GM19035 (cell line): ENCODE results near the gene NFIA.

Experiments used
- ATAC-seq: cut with Tn5 transposase; IDR thresholded peaks from one replicate; pipeline ENCODE4 v1.9.1; 2021; ENCODE audit not compliant: unreplicated experiment

NFIA gene

DNA sequence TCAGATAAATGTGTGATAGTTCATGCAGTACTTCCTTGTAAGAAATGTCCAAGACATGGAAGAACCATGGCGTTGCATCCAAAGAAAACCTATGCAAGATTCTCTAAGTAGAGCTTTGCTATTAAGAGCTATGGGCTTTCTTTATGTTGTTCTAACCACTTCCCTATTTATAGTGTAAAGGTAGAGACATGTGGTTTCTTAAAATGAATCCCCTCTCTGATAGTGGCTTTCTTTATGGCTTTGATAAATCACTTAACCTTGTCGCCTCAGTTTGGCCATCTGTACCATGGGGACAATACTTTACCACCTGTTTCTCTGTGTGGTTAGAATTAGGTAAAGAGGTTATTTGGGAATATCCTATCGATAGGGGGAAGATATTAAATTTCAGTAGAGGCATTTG lies 305.5 kb downstream of the NFIA start:
- ATAC-seq = peak; percentile 75

DNA sequence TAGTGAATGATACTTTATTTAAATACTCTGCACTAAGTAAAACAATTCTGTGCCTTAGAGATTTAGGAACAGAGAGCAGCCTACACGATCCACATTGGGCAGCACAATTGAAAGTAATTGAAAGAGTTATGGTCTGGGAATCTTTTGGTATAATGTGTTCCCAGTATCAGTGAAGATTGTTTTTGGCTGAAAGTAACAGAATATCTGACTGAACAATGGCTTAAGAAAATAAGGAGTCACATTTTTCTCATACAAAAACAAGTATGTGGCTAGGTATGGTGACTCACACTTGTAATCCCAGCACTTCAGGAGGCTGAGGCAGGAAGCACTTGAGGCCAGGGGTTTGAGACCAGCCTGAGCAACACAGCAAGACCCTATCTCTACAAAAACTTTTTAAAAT lies 306.2 kb downstream of the NFIA start:
- ATAC-seq = no peak

DNA sequence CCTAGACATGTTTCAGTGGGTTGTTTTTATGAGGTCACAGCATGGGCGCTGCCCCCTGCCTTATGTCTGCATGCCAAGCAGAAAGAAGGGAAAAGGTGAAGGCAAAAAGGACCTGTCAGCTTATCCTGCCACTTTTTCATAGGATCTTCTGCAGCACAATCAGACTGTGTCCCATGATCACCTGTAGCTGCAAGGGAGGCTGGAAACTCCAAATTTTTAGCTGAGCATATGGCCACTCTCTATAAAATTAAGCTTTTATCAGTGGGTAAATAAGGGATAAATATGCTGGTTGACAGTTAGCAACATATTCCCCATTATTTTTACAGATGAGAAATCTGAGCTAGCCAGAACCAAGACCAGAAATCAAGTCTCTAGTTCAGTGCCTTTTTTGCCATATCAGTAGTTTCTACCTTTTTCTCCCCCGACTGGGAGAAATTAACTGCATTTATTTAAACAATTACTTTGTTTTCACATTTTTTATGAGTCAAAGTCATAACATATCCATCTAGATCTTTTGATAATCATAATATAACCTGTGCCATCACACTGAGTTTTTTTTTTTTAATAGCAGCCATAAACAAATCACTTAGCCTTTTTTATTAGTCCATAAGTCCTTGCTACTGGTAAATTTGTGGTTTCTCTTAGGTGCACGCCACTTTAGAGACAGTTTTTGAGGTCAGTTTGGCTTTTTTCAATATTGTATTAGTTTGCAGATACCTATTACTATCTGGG lies 307.0 kb downstream of the NFIA start:
- no peak for ATAC-seq

DNA sequence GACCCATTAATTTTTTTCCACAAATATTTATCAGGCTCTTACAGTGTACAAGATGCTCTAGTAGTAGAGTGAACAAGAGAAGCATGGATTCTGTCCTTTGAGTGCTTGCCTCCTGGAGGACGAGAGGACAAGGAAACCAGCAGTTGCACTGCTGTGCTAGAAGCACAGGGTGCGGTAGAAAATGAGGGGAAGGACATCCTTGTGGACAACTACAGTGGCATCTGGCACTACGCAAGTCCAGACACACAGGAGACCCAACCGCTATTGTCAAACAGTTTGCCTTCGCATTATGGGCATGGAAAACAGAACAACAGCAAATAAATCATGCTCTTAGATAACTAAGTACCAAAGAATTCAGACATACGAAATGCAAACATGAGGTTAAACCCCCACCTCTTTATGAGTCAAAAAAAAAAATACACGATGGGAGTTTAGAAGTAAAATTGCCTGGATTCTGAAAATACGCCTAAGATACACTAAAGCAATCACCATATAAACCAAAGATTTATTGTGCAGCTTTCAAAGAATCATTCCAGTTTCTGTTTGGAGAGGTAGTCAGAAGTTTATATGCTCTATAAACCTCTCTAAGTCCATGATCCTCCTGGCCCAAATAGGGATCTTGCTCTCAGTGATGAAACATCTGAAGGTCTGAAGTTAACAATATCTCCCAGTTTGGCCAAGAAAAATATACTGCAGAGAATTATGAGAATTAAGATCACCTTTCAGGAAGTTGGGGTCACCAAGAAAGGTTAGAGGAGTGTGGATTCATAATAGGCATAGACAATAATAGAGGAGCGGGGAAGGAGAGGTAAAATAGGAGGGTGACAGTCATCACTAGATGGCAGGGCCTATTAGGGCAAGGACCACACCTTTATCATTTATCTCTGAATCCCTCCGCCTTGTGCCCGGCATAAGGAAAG lies 307.8 kb downstream of the NFIA start:
- no peak for ATAC-seq

DNA sequence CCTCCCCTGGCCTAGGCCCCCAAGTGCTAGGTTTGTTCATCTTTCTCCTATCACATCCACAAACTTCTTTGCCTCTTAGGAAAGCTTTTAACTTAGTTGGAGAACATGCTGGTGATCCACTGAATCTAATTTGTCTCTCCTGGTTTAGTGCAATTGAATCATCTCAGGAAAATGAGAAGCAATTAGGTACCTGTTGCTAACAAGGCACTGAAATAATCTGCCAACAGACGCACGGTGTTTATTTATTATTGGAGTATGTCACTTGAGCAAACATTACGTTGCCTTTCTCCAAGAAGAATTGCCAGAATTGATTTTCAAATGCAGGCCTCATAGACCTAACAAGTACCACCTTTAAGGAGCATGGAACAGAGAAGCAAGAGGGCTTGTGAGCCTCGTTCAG lies 309.4 kb downstream of the NFIA start:
- no peak for ATAC-seq

DNA sequence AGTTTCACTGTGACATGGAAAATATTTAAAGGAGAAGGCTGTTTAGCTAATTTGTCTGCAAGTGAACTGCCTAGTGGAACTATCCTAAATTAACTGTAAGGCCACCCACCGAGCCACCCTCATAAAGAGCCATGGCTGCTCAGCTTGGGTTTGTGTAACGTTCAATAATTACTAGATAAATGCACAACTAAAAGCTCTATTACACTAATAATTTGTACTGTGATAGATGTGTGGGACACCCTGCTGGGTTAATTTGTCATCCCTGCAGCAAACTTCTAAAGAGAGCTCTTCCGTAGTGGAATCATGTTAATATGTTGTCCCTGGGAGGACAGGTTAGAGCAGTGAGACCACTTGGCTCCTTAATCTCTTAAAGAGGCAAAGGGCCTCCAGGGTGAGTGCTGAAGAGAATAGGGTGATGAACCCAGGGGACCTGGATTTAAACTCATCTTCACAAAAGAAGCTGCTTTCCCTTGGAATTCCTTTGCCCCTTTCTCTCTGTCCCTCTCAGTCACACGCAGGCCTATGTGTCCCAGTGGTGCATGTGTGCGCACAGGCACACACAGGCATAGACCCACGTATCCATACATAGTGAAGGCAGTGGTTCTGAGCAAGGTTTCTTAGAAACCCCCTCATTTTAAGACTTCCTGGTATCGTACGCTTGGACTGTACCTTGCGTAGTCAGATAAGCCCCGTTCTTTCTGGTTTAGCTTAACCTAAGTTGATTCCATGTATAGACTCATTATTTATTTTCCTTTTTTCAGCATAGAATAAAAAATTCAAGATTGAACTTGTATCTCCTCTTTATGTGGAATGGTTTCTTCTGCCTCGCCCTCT lies 310.3 kb downstream of the NFIA start:
- no peak for ATAC-seq

DNA sequence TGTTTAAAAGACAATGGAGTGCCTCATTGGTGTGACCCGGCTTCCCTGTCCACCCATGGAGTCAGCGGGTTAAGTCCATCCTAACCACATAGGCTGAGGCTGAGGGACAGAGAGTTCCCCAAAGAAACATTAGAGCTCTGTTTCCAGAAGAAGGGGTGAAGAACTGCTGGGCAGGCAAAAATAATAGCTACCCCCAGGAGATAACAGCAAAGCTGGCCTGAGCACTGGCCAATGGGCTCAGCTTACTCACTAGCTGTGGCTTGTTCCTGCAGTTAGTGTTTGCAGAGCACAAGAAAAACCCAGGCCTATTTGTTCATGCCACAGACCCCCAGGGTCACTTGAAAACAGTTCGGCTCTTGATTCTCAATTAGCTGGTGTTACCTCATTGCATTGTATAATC lies 311.2 kb downstream of the NFIA start:
- ATAC-seq = no peak

DNA sequence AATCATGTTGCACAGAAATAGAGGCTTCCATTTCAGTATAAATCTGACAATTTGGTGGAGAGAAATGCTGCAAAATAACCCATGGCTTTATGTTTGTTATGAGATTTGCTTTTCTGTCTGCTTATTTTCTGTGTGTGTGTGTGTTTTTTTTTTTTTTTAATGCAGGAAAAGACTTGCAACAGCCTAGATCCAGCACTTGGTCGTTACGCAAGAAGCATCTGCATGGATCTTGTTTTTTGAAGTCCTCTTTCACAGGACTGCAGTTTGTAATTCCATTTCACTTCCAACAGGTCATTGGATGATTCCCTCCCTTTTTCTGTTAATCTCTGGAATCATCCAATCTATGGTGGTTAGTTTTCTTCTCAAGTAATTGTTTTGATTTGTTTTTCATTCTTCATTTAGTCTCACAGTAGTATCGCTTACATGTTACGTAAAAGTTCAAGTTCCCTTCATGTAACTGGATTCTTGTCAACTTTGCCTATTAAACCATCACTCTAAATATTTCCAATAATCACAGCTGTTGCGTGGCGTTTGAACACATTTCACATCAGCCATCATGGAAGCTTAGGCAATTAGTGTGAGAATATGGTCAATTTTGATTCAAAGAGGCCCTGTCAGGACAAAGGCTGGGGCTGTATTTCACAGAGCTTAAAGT lies 312.9 kb downstream of the NFIA start:
- no peak for ATAC-seq

DNA sequence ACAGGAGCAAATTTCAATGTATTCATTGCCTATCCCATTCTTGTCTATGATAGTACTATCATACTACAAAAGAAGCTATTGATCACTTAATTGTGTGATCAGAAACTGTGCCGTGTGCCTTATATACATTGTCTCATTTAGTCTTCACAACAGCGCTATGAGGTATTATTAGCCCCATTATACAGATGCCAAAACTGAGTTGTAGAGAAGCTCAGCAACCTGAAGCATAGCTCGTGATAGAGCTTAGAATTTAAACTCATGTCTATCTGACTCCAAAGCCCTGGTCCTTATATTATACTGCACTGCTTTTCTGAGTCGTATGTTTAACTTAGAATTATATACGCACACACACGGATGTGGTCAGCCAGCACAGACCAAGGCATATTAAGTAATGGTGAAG lies 315.1 kb downstream of the NFIA start:
- ATAC-seq = no peak

DNA sequence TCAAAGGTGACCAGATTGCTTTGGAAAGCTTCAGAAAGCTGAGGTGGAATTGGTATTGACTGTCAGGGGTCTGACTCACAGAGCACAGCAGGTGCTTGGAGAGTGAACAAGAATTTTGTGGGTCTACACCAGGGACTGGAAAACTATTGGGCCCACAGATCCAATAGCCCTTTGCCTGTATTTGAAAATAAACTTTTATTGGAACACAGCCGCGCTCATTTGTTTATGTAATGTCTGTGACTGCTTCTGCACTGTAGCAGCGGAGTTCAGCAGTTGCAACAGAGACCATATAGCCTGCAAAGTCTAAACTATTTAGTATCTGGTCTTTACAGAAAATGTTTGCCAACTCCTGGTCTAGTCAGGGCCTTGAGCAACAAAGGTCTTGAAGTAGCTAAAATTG lies 315.6 kb downstream of the NFIA start:
- ATAC-seq = no peak

DNA sequence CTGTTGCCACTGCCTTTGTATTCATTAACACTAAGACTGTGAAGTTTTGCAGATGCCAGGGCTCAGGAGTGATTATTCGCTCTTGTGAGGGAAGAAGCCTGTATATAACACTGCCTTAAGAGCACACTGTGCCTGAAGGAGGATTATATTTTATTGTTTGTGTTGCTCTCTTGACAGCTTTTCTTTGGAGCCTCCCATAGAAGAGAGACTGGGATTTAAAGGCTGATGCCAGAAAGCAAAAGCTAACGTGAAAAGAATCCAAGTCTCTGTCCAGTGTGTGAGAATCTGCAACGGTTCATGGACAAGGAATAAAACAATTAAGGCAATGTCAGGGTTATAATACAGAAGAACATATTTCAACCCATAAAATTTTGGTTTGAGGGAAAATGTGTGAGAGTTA lies 316.8 kb downstream of the NFIA start:
- no peak for ATAC-seq

DNA sequence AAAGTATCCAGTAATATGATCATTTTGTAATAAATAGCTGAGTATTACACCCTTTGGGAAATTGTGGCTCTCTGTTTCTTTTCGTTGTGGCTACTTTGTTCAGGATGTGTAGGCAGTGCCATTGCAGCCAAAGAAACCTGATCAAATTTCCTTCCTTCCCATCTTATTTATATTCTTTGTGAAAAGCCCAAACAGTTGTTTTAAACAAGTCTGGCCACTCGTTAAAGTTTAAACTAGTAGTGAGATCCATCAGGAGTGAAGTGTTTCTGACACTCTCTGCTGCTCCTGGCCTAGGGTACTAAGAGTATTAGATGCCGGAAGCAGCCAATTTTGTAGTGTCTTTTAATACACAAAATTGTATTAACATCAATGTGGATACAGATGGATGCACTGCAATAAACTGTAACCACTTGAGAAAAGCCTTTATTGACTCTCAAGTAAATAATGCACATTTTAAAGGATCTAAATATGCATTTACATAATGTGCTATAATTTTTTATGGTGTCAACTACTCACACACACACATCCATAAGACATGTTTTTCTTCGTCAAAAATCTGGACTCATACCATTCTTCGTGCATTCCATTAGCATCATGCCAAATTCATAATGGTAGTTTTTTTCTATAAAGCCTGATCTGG lies 317.9 kb downstream of the NFIA start:
- no peak for ATAC-seq

DNA sequence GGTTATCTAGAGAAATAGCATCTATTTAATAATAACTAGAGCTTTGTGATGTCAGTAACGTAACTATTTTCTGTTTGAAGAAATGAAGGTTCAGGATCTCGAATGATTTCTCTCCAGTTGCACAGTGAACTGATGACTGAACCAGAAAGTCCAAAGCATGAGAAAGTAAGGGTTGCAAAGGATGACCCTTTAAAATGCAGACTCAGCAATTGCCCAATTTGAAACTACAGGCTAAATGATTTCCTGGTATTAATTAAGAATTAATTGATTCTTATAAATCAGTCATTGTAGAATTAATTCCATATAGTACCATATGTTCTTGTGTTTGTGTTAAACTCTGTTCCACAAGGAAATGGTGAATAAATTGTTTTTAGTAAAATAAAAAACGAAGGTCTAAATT lies 318.6 kb downstream of the NFIA start:
- no peak for ATAC-seq

DNA sequence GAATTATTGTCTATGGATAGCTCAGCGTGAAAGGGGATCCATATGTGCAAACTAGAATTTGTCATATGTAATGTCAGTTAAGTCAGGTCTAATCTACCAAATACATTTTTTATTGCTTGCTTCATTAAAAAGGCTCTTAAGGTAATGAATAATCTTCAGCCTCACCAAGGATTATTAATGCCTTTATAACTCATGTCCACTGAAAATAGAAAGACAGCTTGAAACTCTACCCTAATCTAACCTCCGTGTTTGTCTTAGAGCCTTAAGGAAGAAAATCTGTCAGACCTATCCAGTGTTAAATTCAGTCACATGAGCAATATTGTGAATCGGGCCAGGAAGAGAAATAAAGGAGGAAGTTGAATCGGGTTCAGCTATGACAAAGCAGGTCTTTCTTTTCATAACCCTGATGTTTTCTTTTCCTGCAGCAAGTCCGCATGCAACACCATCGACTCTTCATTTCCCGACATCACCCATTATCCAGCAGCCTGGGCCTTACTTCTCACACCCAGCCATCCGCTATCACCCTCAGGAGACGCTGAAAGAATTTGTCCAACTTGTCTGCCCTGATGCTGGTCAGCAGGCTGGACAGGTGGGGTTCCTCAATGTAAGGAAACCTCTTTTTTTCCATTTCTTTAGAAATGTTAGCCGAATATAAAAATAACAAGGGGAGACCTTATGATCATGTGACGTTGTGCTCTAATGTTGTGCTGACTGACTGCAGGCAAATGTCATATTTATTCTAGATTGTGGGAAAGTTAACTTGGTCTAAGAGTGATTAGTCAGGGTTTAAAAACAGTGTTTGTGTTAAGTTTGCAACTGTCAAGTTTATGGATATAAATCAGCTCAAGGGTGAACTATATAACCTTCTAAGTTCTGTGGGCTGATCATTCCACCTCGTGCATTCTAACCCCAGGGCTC lies 321.6 kb downstream of the NFIA start:
- ATAC-seq = no peak

DNA sequence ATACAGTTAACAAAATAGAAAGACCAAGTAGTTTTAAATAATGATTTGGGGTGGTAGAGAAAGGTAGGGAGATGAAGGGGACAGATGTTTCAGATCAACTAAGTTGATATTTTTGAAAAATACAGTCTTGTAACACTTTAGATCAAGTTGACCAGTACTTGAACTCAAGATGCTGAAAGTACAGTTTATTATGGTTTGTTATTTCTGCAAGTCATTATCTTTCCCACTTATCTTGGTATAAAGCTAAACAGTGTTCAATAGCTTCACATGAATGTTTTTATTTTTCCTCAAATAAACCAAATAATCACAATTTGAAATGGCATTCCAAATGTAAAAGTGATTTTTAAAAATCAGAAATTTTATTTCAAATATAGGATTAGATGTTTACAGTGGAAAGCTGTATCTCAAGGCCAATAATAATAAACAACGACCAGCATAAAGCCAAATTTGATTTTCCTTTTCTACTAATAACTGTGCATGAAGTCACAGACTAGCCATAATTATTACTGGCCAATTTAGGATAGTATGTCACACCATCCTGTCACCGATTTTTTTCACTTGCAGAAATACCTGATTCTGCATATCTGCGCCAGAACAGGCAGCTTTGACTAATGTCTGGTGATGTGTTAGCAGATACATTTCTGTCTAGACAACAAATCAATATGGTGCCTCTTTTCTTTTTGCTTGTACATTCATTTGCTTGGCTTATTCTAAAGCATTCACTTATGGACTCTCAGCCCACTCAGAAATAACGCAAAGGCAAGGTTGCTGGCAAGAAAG lies 322.4 kb downstream of the NFIA start:
- no peak for ATAC-seq

DNA sequence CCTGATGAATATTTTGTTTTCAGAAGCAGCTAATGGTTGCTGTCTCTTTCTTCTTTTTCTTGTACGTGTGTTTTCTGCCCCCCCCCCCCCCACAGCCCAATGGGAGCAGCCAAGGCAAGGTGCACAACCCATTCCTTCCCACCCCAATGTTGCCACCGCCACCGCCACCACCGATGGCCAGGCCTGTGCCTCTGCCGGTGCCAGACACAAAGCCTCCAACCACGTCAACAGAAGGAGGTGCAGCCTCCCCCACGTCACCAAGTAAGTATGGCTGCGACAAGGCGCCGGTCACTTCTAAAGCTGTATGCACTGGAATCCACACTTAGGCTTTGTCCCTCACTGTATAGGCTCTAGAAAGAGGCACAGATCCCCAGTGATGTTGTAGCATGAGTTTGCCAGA lies 324.1 kb downstream of the NFIA start:
- no peak for ATAC-seq

DNA sequence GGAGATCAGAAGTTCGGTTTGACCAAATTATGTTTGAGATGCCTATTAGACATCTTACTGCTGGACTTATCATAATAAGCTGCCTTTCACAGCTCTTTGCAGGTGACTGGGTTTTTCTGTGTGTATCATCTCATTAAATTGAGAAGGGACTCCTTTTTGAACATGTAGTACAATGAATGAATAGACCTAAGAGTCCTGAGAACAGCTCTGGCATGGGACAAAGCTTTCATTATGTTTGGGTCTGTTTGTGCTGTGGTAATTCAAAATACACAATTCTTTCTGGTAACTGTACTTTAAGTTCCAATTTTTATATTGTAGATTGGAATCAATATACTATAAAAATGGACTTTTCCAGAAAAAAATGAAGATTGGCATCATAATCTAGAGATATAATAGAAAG lies 330.2 kb downstream of the NFIA start:
- ATAC-seq = no peak

DNA sequence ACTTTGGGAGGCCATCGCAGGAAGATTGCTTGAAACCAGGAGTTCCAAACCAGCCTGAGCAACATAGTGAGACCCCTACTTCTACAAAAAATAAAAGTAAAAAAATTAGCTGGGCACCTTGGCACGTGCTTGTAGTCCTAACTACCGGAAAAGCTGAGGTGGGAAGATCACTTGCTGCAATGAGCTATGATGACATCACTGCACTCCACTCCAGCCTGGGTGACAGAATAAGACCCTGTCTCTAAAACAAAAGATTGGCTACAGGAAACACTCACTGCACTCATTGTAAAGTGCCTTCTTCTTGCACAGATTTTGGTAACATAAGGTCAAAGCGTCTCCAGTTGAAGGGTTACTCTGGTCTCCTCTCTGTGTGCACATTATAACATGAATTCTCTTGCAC lies 336.8 kb downstream of the NFIA start:
- no peak for ATAC-seq

DNA sequence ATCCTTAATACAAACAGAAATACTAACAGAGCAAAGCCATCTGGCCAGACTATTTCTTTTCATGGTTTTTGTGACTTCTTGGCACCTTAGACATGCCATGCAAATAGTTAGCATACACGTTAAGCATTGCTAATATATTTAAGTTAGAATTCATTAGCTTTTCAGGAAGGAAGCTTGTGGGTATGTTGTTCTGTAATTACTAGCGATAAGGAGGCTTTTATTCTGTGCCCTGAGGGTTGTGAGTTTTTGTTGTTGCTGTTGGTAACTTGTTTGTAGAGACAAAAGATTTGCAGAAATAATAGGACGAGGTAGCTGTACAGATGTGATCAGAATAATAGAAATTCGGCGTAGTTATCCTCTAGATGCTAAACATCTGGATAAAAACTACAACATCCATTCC lies 337.3 kb downstream of the NFIA start:
- no peak for ATAC-seq
